Measurements from ENCODE around the gene CCR8.

DNA sequence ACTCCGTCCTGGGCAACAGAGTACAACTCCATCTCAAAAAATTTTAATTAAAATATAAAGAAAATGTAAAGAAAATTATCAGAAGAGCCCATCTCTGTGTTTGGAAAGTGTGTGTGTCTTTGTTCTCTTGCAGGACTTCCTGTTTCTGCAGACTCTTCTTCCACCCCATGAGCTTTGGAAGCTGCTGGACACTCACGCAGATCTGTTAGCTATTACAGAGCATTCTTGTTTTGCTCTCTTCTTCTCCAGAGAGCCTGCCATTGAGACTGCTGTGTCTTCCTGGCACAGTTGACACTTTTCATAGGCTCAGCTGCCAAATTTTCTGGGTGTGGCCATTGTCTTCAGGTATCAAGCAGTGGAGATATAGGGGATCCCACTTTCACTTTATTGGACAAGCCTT, 6.0 kb upstream of the CCR8 start:
- TF ChIP-seq CTCF (IDR thresholded peaks at IDR 0.05) (no peak), EZH2 (IDR thresholded peaks at IDR 0.05; ENCODE audit: borderline replicate concordance, insufficient read depth, low read depth, low read length, poor library complexity, severe bottlenecking) (no peak)

Measured in B cell (primary cell).